HepG2 (cell line): ENCODE results near the gene ABCC3. TPM values are rescaled to one million over a fixed set of nuclear protein-coding genes. Genes with fewer than 3 reads are reported as not detected.

Experiments
- MAF1 ChIP-seq: sonication (generic); formaldehyde crosslinking; IDR thresholded peaks from 2 replicates; pipeline ENCODE4 v1.5.0; 2020; ENCODE audit warnings: missing genetic modification reagents, borderline replicate concordance
- RFXAP ChIP-seq: sonication (generic); formaldehyde crosslinking; IDR thresholded peaks from 2 replicates; pipeline ENCODE4 v1.4.0; 2020; ENCODE audit warnings: missing genetic modification reagents, borderline replicate concordance
- ZBTB14 ChIP-seq: sonication (generic); formaldehyde crosslinking; IDR thresholded peaks from 2 replicates; pipeline ENCODE4 v1.4.0; 2020; ENCODE audit warnings: missing genetic modification reagents
- ZBTB38 ChIP-seq: sonication (generic); formaldehyde crosslinking; IDR thresholded peaks from 2 replicates; pipeline ENCODE4 v1.5.1; 2020; ENCODE audit warnings: mild to moderate bottlenecking, missing genetic modification reagents
- ZNF136 ChIP-seq: sonication (generic); formaldehyde crosslinking; IDR thresholded peaks from 2 replicates; pipeline ENCODE4 v1.8.1; 2022; ENCODE audit warnings: low read depth, mild to moderate bottlenecking, moderate library complexity, missing genetic modification reagents
- polyA plus RNA-seq, 8 experiments: library from polyadenylated mRNA; depleted of rRNA in 3 of 8; stranded (reverse) in 7 of 8; unstranded in 1 of 8; fragments of >200 nt; fragmentation: Illumina TruSeq in 4 of 8; extraction: Trizol in 4 of 8; gene quantifications; 2 replicates each; pipeline versions ENCODE4 v1.2.1 to v1.2.3, GENCODE V29; 2011 to 2016; ENCODE audit warnings: low read depth in 4 of 8, missing spikeins in 1 of 8, mixed read lengths in 1 of 8; ENCODE audit not compliant: insufficient read depth in 1 of 8
- total RNA-seq, 5 experiments: library from RNA; depleted of rRNA; stranded (reverse); fragments of >200 nt; fragmentation: Illumina TruSeq; extraction: Trizol; gene quantifications; 2 replicates each; pipeline ENCODE4 v1.2.3, GENCODE V29; 2016; ENCODE audit warnings: low read depth in 1 of 5
- TF ChIP-seq, protein P1 (sequence below), 2 experiments: IDR thresholded peaks; 2 replicates each; pipeline ENCODE4 v1.6.1; 2011 to 2012; ENCODE audit warnings: low read length in 2 of 2, borderline replicate concordance in 1 of 2, low read depth in 1 of 2, mild to moderate bottlenecking in 1 of 2, moderate library complexity in 1 of 2
- TF ChIP-seq, protein P2 (sequence below): sonication (generic); formaldehyde crosslinking; IDR thresholded peaks from 2 replicates; pipeline ENCODE4 v1.4.0; 2020; ENCODE audit warnings: missing genetic modification reagents, borderline replicate concordance
- TF ChIP-seq, protein P3 (sequence below): sonication (generic); formaldehyde crosslinking; IDR thresholded peaks from 2 replicates; pipeline ENCODE4 v1.5.0; 2020; ENCODE audit warnings: mild to moderate bottlenecking, missing genetic modification reagents
- TF ChIP-seq, protein P4 (sequence below): sonication (generic); formaldehyde crosslinking; IDR thresholded peaks from 2 replicates; pipeline ENCODE4 v1.4.0; 2020; ENCODE audit warnings: mild to moderate bottlenecking, missing genetic modification reagents
- TF ChIP-seq, protein P5 (sequence below): sonication (generic); formaldehyde crosslinking; conservative IDR thresholded peaks from 2 replicates; pipeline ENCODE4 v1.4.0; 2020; ENCODE audit warnings: mild to moderate bottlenecking, missing genetic modification reagents, moderate library complexity

The ABCC3 gene
- total and polyA plus RNA-seq, 2 of the 13 experiments (the other 11 are each of a cell fraction or from before 2014, with no cell fraction given): 25.2 to 50.7 TPM

- TF ChIP-seq, protein P1, sequence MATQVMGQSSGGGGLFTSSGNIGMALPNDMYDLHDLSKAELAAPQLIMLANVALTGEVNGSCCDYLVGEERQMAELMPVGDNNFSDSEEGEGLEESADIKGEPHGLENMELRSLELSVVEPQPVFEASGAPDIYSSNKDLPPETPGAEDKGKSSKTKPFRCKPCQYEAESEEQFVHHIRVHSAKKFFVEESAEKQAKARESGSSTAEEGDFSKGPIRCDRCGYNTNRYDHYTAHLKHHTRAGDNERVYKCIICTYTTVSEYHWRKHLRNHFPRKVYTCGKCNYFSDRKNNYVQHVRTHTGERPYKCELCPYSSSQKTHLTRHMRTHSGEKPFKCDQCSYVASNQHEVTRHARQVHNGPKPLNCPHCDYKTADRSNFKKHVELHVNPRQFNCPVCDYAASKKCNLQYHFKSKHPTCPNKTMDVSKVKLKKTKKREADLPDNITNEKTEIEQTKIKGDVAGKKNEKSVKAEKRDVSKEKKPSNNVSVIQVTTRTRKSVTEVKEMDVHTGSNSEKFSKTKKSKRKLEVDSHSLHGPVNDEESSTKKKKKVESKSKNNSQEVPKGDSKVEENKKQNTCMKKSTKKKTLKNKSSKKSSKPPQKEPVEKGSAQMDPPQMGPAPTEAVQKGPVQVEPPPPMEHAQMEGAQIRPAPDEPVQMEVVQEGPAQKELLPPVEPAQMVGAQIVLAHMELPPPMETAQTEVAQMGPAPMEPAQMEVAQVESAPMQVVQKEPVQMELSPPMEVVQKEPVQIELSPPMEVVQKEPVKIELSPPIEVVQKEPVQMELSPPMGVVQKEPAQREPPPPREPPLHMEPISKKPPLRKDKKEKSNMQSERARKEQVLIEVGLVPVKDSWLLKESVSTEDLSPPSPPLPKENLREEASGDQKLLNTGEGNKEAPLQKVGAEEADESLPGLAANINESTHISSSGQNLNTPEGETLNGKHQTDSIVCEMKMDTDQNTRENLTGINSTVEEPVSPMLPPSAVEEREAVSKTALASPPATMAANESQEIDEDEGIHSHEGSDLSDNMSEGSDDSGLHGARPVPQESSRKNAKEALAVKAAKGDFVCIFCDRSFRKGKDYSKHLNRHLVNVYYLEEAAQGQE (IDR thresholded peaks at IDR 0.05; ENCODE audit: borderline replicate concordance in 1 of 2, low read depth in 1 of 2, low read length in 2 of 2): peak in 1 of 2 experiments; percentile 70; a peak in 2 of 4 replicates
- peak; percentile 90; the same call in 1 of the 2 replicates for TF ChIP-seq ZNF136 (CRISPR knock-in tag)
- TF ChIP-seq, protein P2, sequence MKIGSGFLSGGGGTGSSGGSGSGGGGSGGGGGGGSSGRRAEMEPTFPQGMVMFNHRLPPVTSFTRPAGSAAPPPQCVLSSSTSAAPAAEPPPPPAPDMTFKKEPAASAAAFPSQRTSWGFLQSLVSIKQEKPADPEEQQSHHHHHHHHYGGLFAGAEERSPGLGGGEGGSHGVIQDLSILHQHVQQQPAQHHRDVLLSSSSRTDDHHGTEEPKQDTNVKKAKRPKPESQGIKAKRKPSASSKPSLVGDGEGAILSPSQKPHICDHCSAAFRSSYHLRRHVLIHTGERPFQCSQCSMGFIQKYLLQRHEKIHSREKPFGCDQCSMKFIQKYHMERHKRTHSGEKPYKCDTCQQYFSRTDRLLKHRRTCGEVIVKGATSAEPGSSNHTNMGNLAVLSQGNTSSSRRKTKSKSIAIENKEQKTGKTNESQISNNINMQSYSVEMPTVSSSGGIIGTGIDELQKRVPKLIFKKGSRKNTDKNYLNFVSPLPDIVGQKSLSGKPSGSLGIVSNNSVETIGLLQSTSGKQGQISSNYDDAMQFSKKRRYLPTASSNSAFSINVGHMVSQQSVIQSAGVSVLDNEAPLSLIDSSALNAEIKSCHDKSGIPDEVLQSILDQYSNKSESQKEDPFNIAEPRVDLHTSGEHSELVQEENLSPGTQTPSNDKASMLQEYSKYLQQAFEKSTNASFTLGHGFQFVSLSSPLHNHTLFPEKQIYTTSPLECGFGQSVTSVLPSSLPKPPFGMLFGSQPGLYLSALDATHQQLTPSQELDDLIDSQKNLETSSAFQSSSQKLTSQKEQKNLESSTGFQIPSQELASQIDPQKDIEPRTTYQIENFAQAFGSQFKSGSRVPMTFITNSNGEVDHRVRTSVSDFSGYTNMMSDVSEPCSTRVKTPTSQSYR (CRISPR knock-in tag): 0 out of 2 replicates have a peak, but pooled peaks have one; percentile 24
- TF ChIP-seq, protein P3, sequence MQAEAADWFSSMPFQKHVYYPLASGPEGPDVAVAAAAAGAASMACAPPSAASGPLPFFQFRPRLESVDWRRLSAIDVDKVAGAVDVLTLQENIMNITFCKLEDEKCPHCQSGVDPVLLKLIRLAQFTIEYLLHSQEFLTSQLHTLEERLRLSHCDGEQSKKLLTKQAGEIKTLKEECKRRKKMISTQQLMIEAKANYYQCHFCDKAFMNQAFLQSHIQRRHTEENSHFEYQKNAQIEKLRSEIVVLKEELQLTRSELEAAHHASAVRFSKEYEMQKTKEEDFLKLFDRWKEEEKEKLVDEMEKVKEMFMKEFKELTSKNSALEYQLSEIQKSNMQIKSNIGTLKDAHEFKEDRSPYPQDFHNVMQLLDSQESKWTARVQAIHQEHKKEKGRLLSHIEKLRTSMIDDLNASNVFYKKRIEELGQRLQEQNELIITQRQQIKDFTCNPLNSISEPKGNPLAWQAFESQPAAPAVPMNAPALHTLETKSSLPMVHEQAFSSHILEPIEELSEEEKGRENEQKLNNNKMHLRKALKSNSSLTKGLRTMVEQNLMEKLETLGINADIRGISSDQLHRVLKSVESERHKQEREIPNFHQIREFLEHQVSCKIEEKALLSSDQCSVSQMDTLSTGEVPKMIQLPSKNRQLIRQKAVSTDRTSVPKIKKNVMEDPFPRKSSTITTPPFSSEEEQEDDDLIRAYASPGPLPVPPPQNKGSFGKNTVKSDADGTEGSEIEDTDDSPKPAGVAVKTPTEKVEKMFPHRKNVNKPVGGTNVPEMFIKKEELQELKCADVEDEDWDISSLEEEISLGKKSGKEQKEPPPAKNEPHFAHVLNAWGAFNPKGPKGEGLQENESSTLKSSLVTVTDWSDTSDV: no peak
- TF ChIP-seq RFXAP (CRISPR knock-in tag): peak; percentile 85; the same call in 1 of the 2 replicates
- TF ChIP-seq, protein P4, sequence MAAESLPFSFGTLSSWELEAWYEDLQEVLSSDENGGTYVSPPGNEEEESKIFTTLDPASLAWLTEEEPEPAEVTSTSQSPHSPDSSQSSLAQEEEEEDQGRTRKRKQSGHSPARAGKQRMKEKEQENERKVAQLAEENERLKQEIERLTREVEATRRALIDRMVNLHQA: no peak; the same call in 1 of the 2 replicates
- no peak for TF ChIP-seq MAF1
- TF ChIP-seq, protein P5, sequence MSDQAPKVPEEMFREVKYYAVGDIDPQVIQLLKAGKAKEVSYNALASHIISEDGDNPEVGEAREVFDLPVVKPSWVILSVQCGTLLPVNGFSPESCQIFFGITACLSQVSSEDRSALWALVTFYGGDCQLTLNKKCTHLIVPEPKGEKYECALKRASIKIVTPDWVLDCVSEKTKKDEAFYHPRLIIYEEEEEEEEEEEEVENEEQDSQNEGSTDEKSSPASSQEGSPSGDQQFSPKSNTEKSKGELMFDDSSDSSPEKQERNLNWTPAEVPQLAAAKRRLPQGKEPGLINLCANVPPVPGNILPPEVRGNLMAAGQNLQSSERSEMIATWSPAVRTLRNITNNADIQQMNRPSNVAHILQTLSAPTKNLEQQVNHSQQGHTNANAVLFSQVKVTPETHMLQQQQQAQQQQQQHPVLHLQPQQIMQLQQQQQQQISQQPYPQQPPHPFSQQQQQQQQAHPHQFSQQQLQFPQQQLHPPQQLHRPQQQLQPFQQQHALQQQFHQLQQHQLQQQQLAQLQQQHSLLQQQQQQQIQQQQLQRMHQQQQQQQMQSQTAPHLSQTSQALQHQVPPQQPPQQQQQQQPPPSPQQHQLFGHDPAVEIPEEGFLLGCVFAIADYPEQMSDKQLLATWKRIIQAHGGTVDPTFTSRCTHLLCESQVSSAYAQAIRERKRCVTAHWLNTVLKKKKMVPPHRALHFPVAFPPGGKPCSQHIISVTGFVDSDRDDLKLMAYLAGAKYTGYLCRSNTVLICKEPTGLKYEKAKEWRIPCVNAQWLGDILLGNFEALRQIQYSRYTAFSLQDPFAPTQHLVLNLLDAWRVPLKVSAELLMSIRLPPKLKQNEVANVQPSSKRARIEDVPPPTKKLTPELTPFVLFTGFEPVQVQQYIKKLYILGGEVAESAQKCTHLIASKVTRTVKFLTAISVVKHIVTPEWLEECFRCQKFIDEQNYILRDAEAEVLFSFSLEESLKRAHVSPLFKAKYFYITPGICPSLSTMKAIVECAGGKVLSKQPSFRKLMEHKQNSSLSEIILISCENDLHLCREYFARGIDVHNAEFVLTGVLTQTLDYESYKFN (CRISPR knock-in tag): peak; percentile 98
- TF ChIP-seq ZBTB38 (CRISPR knock-in tag): peak; percentile 78
- no peak for TF ChIP-seq ZBTB14 (CRISPR knock-in tag)
Observed at GRCh38 chr17:50686494-50687199, 52.0 kb downstream of the ABCC3 start (continued).
